Measurements from ENCODE around the gene C4orf50.

- TF ChIP-seq CTCF (IDR thresholded peaks at IDR 0.05) (no peak), EP300 (IDR thresholded peaks at IDR 0.05; ENCODE audit: low read depth) (no peak)
Measured at GRCh38 chr4:5932035-5932568, 86.1 kb downstream of the C4orf50 start.
